Measurements from ENCODE around the gene ACTC1. TPM values are rescaled to one million over a fixed set of nuclear protein-coding genes. Genes with fewer than 3 reads are reported as not detected.

Gene ACTC1
- total RNA-seq, 1 experiment from 2014 or later = not detected

Other genes with a start within 250 kb of the ACTC1 start
- gene GOLGA8B, start 211.9 kb downstream of the ACTC1 start, total RNA-seq (2021; ENCODE audit: unreplicated experiment) = 161 TPM
- gene GJD2, start 40.6 kb downstream of the ACTC1 start, total RNA-seq (2021; ENCODE audit: unreplicated experiment) = not detected
- gene AQR, start 174.2 kb upstream of the ACTC1 start, total RNA-seq (2021; ENCODE audit: unreplicated experiment) = 41.4 TPM
- gene ZNF770, start 192.7 kb upstream of the ACTC1 start, total RNA-seq (2021; ENCODE audit: unreplicated experiment) = 43.0 TPM

Measured in Panc1 (cell line).